OCI-LY7 (cell line): ENCODE data around the gene MILR1. TPM values are rescaled to one million over a fixed set of nuclear protein-coding genes. Genes with fewer than 3 reads are reported as not detected.

ENCODE experiments used
- BruUV-seq: library from RNA; stranded (reverse); fragments of 400-500 nt; replicated peaks from 2 replicates; lab custom pipeline; 2021; lab: Mats Ljungman, UMichigan
- CTCF ChIA-PET: fragments of 300-600 bp; sonication (Branson Sonifier 250); formaldehyde crosslinking; loops from one replicate; lab custom pipeline; 2022; ENCODE audit warnings: antibody characterized with exemption; ENCODE audit not compliant: unreplicated experiment; lab: Charles Lee
- POLR2A ChIA-PET: fragments of 300-600 bp; sonication (Branson Sonifier 250); formaldehyde crosslinking; loops from one replicate; lab custom pipeline; 2022; ENCODE audit warnings: antibody characterized with exemption; lab: Charles Lee
- DNase-seq: peaks from one replicate; pipeline ENCODE4 v3.0.0-alpha.2; 2015; ENCODE audit warnings: low spot score
- H2AFZ ChIP-seq: fragments of 200-600 bp; sonication (generic), shearing (Covaris generic); 2 replicates; pipeline ENCODE4 v1.6.1; 2014; ENCODE audit warnings: mild to moderate bottlenecking, antibody characterized with exemption, low read length, moderate library complexity
- H3K27ac ChIP-seq: fragments of 200-600 bp; sonication (generic); 2 replicates; pipeline ENCODE4 v1.5.1; 2014; ENCODE audit warnings: mixed run types, low read depth, mild to moderate bottlenecking, moderate library complexity, low read length, inconsistent platforms; ENCODE audit not compliant: poor library complexity, severe bottlenecking
- H3K36me3 ChIP-seq: fragments of 200-600 bp; sonication (generic); 2 replicates; pipeline ENCODE4 v1.6.1; 2014; ENCODE audit warnings: mild to moderate bottlenecking, antibody characterized with exemption, low read length, moderate library complexity, mixed read lengths; ENCODE audit not compliant: insufficient read depth
- H3K4me1 ChIP-seq: fragments of 200-600 bp; sonication (generic); 2 replicates; pipeline ENCODE4 v1.5.1; 2014; ENCODE audit warnings: mild to moderate bottlenecking, low read length; ENCODE audit not compliant: insufficient read depth, poor library complexity, severe bottlenecking
- H3K4me2 ChIP-seq: fragments of 200-600 bp; sonication (generic); 2 replicates; pipeline ENCODE4 v1.6.1; 2014; ENCODE audit warnings: mild to moderate bottlenecking, low read length
- H3K4me3 ChIP-seq: fragments of 200-600 bp; sonication (generic); 2 replicates; pipeline ENCODE4 v1.5.1; 2014; ENCODE audit warnings: mild to moderate bottlenecking, low read depth, low read length; ENCODE audit not compliant: poor library complexity, severe bottlenecking
- H3K79me2 ChIP-seq: fragments of 200-600 bp; sonication (generic); 2 replicates; pipeline ENCODE4 v1.6.1; 2016; ENCODE audit warnings: low read depth, mild to moderate bottlenecking, low read length, moderate library complexity, mixed read lengths; ENCODE audit not compliant: insufficient read depth
- H3K9me2 ChIP-seq: fragments of 200-600 bp; sonication (generic); 2 replicates; pipeline ENCODE4 v1.6.1; 2016; ENCODE audit warnings: mild to moderate bottlenecking, low read length, mixed read lengths; ENCODE audit not compliant: insufficient read depth
- H3K9me3 ChIP-seq: fragments of 200-600 bp; sonication (generic); 2 replicates; pipeline ENCODE4 v1.6.1; 2014; ENCODE audit warnings: mild to moderate bottlenecking, mixed run types, low read length, mixed read lengths
- H4K20me1 ChIP-seq: fragments of 200-600 bp; sonication (generic); 2 replicates; pipeline ENCODE4 v1.6.1; 2014; ENCODE audit warnings: mild to moderate bottlenecking, antibody characterized with exemption, low read length, moderate library complexity, mixed read lengths; ENCODE audit not compliant: insufficient read depth
- EZH2phosphoT487 ChIP-seq: fragments of 200-600 bp; sonication (generic); IDR thresholded peaks from 2 replicates; pipeline ENCODE4 v1.6.1; 2018; ENCODE audit warnings: low read depth, borderline replicate concordance, mild to moderate bottlenecking, mixed run types, antibody characterized with exemption, low read length, moderate library complexity, mixed read lengths
- intact Hi-C: fragments of 100-400 bp; cut with micrococcal nuclease; formaldehyde crosslinking; loops from one replicate; pipeline ENCODE4 v1.10.0; 2022; ENCODE audit not compliant: unreplicated experiment
- total RNA-seq, 2 experiments: library from RNA; depleted of rRNA in 1 of 2; stranded (reverse); fragments of >200 nt in 1 of 2; shearing (Covaris generic) in 1 of 2; gene quantifications; 2 replicates each; pipeline ENCODE4 v1.2.3, GENCODE V29; 2014 to 2022
- TF ChIP-seq, protein P1 (sequence below): fragments of 200-600 bp; sonication (generic); conservative IDR thresholded peaks from 2 replicates; pipeline ENCODE4 v1.5.1; 2014; ENCODE audit warnings: mild to moderate bottlenecking, antibody characterized with exemption, low read length, moderate library complexity, mixed read lengths

MILR1 gene
- total RNA-seq, 2 experiments from 2014 or later, result 68.7 to 101 TPM

- no peak overlapping the region for H2AFZ ChIP-seq
- no peaks in the 10 kb centered on the region for H3K9me3 ChIP-seq
- no peaks in the 10 kb centered on the region for H3K79me2 ChIP-seq
- no peaks in the 10 kb centered on the region for H3K9me2 ChIP-seq
- no peak for DNase-seq
- POLR2A ChIA-PET, result interaction anchor here (0.8 kb wide), 1 partner anchor 14 kb away, joined by 3 read pairs; no protein-coding TSS in a partner anchor
- CTCF ChIA-PET, result no interaction called here
- H3K4me2 ChIP-seq, result no peak overlapping the region
- TF ChIP-seq EZH2phosphoT487, result no peak
- TF ChIP-seq, protein P1, sequence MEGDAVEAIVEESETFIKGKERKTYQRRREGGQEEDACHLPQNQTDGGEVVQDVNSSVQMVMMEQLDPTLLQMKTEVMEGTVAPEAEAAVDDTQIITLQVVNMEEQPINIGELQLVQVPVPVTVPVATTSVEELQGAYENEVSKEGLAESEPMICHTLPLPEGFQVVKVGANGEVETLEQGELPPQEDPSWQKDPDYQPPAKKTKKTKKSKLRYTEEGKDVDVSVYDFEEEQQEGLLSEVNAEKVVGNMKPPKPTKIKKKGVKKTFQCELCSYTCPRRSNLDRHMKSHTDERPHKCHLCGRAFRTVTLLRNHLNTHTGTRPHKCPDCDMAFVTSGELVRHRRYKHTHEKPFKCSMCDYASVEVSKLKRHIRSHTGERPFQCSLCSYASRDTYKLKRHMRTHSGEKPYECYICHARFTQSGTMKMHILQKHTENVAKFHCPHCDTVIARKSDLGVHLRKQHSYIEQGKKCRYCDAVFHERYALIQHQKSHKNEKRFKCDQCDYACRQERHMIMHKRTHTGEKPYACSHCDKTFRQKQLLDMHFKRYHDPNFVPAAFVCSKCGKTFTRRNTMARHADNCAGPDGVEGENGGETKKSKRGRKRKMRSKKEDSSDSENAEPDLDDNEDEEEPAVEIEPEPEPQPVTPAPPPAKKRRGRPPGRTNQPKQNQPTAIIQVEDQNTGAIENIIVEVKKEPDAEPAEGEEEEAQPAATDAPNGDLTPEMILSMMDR, result no peak
- H3K4me1 ChIP-seq, result peaks cover 6% of the 10 kb centered on the region
- intact Hi-C loops, result no loop called here
- no peak overlapping the region for H3K4me3 ChIP-seq
- no peaks in the 10 kb centered on the region for H4K20me1 ChIP-seq
- peaks cover 89% of the 10 kb centered on the region for H3K36me3 ChIP-seq
- BruUV-seq, result no TSS peak
- H3K27ac ChIP-seq, result no peak overlapping the region
These were observed 21.7 kb downstream of the MILR1 start for GRCh38 chr17:64470625-64471024.

DNA sequence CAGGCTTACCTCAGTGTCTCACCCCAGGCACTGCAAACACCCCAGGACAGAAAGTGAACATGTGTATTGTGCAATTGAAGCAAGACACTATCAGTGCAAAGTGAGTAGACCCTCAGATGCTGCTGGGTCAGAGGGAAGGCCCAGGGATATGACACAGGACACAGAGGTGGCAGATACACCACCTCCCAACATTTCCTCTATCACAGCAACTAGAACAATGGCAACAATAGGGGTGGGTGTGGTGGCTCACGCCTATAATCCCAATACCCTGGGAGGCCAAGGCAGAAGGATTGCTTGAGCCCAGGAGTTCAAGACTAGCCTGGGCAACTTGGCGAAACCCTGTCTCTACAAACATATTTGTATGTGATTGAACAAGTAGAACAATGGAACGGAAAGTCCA is 22.5 kb downstream of the MILR1 start:
- DNase-seq, result no peak
- no TSS peak for BruUV-seq
- ChIA-PET CTCF (no interaction called here), POLR2A (no interaction called here)
- TF ChIP-seq, protein P1, result no peak
- TF ChIP-seq EZH2phosphoT487, result no peak
- Histone ChIP-seq H4K20me1 (no peaks in the 10 kb centered on the region), H2AFZ (no peak overlapping the region), H3K4me1 (peaks cover 6% of the 10 kb centered on the region), H3K9me2 (no peaks in the 10 kb centered on the region), H3K27ac (no peak overlapping the region), H3K9me3 (no peaks in the 10 kb centered on the region), H3K79me2 (no peaks in the 10 kb centered on the region), H3K4me2 (no peak overlapping the region), H3K36me3 (peaks cover 89% of the 10 kb centered on the region), H3K4me3 (no peak overlapping the region)
- intact Hi-C loops, result no loop called here

DNA sequence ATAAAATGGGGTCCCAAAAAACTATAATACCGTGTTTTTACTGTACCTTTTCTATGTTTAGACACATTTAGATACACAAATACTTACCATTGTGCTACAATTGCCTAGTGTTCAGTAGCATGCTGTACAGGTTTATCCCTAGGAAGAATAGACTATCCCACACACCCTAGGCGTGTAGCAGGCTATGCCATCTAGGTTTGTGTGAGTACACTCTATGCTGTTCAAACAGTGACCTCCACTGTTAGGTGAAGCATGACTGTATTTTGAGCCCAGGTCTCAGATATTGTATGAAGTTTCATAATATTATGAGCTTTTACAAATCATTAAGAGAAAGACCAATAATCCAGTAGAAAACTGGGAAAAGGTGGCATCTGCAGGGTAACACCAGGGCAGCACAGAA is 23.6 kb downstream of the MILR1 start:
- no peak for DNase-seq
- H3K4me3 ChIP-seq, result no peak overlapping the region
- POLR2A ChIA-PET, result interaction anchor here (0.5 kb wide), 2 partner anchors 308 to 627 kb away, joined by 3 to 4 read pairs; no protein-coding TSS in a partner anchor
- TSS peak; percentile 48 for BruUV-seq
- no peak overlapping the region for H3K27ac ChIP-seq
- CTCF ChIA-PET, result no interaction called here
- no peaks in the 10 kb centered on the region for H4K20me1 ChIP-seq
- no peak for TF ChIP-seq EZH2phosphoT487
- TF ChIP-seq, protein P1, result no peak
- H3K4me1 ChIP-seq, result peaks cover 6% of the 10 kb centered on the region
- no peaks in the 10 kb centered on the region for H3K9me3 ChIP-seq
- no peak overlapping the region for H3K4me2 ChIP-seq
- H3K36me3 ChIP-seq, result peaks cover 90% of the 10 kb centered on the region
- H3K9me2 ChIP-seq, result no peaks in the 10 kb centered on the region
- intact Hi-C loops, result no loop called here
- no peaks in the 10 kb centered on the region for H3K79me2 ChIP-seq
- no peak overlapping the region for H2AFZ ChIP-seq
